Inflammatory macrophage (primary cell): ENCODE measurements around the gene THOC2.

Experiments used
- DNase-seq, 2 donors: peaks; one replicate each; pipeline ENCODE4 v3.0.0-alpha.2; 2020 to 2022

The THOC2 gene

DNA sequence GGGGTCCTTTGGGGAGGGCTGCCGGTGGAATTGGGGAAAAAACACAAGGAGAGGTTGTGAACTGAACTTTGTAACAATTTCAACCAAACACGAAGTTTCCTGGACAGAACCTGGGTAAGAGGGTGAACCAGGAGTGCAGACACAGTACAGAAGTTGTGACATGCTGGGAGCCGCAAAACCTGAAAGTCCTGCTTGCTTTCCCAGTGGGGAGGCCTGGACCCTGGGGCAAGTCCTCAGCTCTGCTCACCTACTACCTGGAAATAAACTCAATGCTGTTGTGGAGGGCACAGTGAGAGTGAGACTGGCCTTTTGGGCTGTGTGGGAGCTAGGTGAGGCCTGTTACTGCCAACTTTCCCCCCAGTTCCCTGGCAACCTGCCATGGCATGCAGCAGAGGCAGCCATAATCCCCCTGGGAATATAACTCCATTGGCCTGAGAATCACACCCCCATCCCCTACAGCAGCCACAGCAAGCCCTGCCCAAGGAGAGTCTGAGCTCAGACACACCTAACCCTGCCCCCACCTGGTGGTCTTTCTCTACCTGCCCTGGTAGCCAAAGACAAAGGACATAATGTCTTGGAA is 162.8 kb downstream of the THOC2 start:
- DNase-seq = no peak

GRCh38 chrX:123563167-123563566 is 169.7 kb downstream of the THOC2 start:
- DNase-seq = no peak

DNA sequence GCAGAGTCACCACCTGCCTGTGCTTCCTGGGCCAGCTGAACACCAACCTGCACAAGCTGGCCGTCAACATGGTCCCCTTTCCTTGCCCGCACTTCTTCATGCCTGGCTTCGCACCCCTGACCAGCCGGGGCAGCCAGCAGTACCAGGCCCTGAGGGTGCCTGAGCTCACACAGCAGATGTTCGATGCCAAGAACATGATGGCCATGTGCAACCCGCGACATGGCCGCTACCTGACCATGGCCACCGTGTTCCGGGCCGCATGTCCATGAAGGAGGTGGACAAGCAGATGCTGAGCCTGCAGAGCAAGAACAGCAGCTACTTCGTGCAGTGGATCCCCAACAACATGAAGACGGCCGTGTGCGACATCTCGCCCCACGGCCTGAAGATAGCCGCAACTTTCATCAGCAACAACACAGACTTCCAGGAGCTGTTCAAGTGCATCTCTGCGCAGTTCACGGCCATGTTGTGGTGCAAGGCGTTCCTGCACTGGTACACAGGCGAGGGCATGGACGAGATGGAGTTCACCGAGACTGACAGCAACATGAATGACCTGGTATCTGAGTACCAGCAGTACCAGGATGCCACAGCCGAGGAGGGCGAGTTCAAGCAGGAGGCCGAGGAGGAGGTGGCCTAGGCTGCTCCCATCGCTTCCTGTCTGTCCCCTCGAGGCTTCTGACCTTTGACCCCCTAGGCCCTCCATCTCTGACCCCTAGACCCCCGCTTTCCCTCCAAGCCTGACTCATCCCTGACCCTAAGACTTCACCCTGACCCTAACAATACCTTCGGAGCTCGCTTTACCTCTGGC is 170.3 kb downstream of the THOC2 start:
- no peak for DNase-seq

DNA sequence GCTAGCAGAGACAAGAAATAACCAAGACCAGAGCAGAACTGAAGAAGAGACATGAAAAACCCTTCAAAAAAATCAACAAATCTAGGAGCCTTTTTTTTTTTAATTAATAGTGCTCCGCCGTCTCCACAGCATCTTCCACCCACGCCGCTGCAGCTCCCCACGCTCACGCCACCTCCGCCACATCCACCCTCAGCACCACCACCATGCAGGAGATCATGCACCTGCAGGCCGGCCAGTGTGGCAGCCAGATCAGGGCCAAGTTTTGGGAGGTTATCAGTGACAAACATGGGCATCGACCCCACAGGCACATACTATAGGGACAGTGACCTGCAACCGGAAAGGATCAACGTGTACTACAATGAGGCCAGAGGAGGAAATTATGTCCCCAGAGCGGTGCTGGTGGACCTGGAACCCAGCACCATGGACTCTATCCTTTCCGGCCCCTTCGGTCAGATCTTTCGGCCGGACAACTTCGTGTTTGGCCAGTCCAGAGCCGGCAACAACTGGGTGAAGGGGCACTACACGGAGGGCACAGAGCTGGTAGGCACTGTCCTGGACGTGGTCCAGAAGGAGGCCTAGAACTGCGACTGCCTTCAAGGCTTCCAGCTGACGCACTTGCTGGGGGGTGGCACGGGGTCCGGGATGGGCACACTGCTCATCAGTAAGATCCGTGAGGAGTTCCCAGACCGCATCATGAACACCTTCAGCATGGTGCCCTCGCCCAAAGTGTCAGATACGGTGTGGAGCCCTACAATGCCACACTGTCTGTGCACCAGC is 171.2 kb downstream of the THOC2 start:
- no peak for DNase-seq

- DNase-seq = no peak
Observed at GRCh38 chrX:123550829-123551228, 182.0 kb downstream of the THOC2 start.
